Right atrium auricular region (tissue), 2 donors: Measurements from ENCODE around the gene FBXO7. TPM values are rescaled to one million over a fixed set of nuclear protein-coding genes. Genes with fewer than 3 reads are reported as not detected.

ENCODE experiments used
- DNase-seq: peaks from one replicate; pipeline ENCODE4 v3.0.0-alpha.2; 2019; ENCODE audit warnings: low spot score
- H3K27ac ChIP-seq, 2 donors: fragments of 200-600 bp; sonication (generic); 1 replicate in 1 of 2; 2 replicates in 1 of 2; pipeline ENCODE4 v1.5.1; 2016 to 2019
- H3K27me3 ChIP-seq, 2 donors: fragments of 200-600 bp; sonication (generic); one replicate each; pipeline versions ENCODE4 v1.5.1 to v1.6.0; 2017 to 2019
- H3K36me3 ChIP-seq: fragments of 200-600 bp; sonication (generic); one replicate; pipeline ENCODE4 v1.5.1; 2016
- H3K4me1 ChIP-seq, 2 donors: fragments of 200-600 bp; sonication (generic); one replicate each; pipeline versions ENCODE4 v1.5.1 to v1.6.0; 2017 to 2019
- H3K4me3 ChIP-seq, 2 donors: fragments of 200-600 bp; sonication (generic); 1 replicate in 1 of 2; 2 replicates in 1 of 2; pipeline ENCODE4 v1.5.1; 2017 to 2019; ENCODE audit warnings: mild to moderate bottlenecking in 1 of 2, moderate library complexity in 1 of 2
- H3K9me3 ChIP-seq, 2 donors: fragments of 200-600 bp; sonication (generic); one replicate each; pipeline ENCODE4 v1.5.1; 2019
- CTCF ChIP-seq, 2 donors: fragments of 200-600 bp; sonication (generic); IDR thresholded peaks; one replicate each; pipeline ENCODE4 v1.5.1; 2019; ENCODE audit warnings: antibody characterized with exemption in 2 of 2
- total RNA-seq, 2 donors: library from RNA; depleted of rRNA; stranded (reverse); fragments of >200 nt; gene quantifications; one replicate each; pipeline ENCODE4 v1.1.0, GENCODE V29; 2016

The FBXO7 gene
- total RNA-seq: 10 to 100 TPM; 48.2 to 55.1 TPM

GRCh38 chr22:32474635-32475467, at the start of gene FBXO7:
Gene FBXO7 (plus strand): TSS chr22:32474811. CDS start chr22:32475003, 192 bp downstream.
- H3K27ac ChIP-seq: peak within 1 kb of the TSS; percentile 99 to 100
- no peaks in the 10 kb centered on the region for H3K27me3 ChIP-seq
- H3K4me3 ChIP-seq: peak within 1 kb of the TSS; percentile 87 to 98
- DNase-seq: peak; percentile 94
- peaks cover 2% of the 10 kb centered on the region for H3K36me3 ChIP-seq
- H3K9me3 ChIP-seq: no peaks in the 10 kb centered on the region
- H3K4me1 ChIP-seq: peaks cover 0 to 33% of the 10 kb centered on the region in 2 donors
- peak in 1 of 2 donors; percentile 72 for TF ChIP-seq CTCF (IDR thresholded peaks at IDR 0.05)

- H3K36me3 ChIP-seq: no peaks in the 10 kb centered on the region
- no peaks in the 10 kb centered on the region for H3K4me1 ChIP-seq
- DNase-seq: no peak
- TF ChIP-seq CTCF (IDR thresholded peaks at IDR 0.05): no peak
- no peak overlapping the region for H3K27ac ChIP-seq
- no peaks in the 10 kb centered on the region for H3K27me3 ChIP-seq
- H3K4me3 ChIP-seq: no peak overlapping the region
- H3K9me3 ChIP-seq: no peaks in the 10 kb centered on the region
These were observed 47.7 kb upstream of the FBXO7 start for GRCh38 chr22:32426881-32427280.

GRCh38 chr22:32430352-32430751, 44.3 kb upstream of the FBXO7 start:
- no peak overlapping the region for H3K4me3 ChIP-seq
- H3K4me1 ChIP-seq: no peaks in the 10 kb centered on the region
- no peaks in the 10 kb centered on the region for H3K9me3 ChIP-seq
- H3K36me3 ChIP-seq: no peaks in the 10 kb centered on the region
- H3K27me3 ChIP-seq: no peaks in the 10 kb centered on the region
- no peak for DNase-seq
- H3K27ac ChIP-seq: no peak overlapping the region
- TF ChIP-seq CTCF (IDR thresholded peaks at IDR 0.05): no peak

GRCh38 chr22:32444068-32444467, 30.5 kb upstream of the FBXO7 start:
- H3K27me3 ChIP-seq: no peaks in the 10 kb centered on the region
- H3K27ac ChIP-seq: no peak overlapping the region
- H3K9me3 ChIP-seq: no peaks in the 10 kb centered on the region
- no peak overlapping the region for H3K4me3 ChIP-seq
- no peaks in the 10 kb centered on the region for H3K36me3 ChIP-seq
- no peak for TF ChIP-seq CTCF (IDR thresholded peaks at IDR 0.05)
- DNase-seq: no peak
- H3K4me1 ChIP-seq: no peaks in the 10 kb centered on the region

GRCh38 chr22:32446321-32446720, 28.3 kb upstream of the FBXO7 start:
- Histone ChIP-seq H3K4me1 (no peaks in the 10 kb centered on the region), H3K9me3 (no peaks in the 10 kb centered on the region), H3K36me3 (no peaks in the 10 kb centered on the region), H3K27me3 (no peaks in the 10 kb centered on the region), H3K27ac (no peak overlapping the region), H3K4me3 (no peak overlapping the region)
- TF ChIP-seq CTCF (IDR thresholded peaks at IDR 0.05): no peak
- no peak for DNase-seq
